Measurements from ENCODE around the gene EMILIN2. TPM values are rescaled to one million over a fixed set of nuclear protein-coding genes. Genes with fewer than 3 reads are reported as not detected.

The EMILIN2 gene
- total RNA-seq, 1 donor from 2014 or later, result 29.6 TPM

DNA sequence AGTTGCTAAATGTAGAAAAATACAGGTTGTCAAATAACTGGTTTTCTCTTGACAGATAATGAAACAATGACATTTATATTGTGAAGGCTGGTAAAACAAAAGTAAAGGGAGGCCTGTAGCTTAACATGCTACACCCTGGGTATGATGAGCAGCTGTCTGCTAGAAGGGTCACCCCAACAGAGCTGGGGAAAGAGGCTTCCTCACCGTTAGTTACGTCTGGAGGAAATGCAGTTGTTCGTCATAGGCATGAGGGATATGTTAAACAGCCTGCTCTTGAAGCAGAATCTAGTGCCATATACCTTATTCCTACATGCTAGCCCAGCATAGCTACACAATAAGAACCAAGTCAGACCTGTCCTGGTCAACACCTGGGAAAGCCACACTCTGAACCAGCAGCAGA is 116.2 kb downstream of the EMILIN2 start:
- no peak for TF ChIP-seq EZH2 (IDR thresholded peaks at IDR 0.05; ENCODE audit: insufficient read depth, low read length)
- Mint-ChIP-seq H3K36me3 (ENCODE audit: low read depth, unreplicated experiment) (no peaks in the 10 kb centered on the region), H3K27me3 (ENCODE audit: low read depth, unreplicated experiment) (no peaks in the 10 kb centered on the region), H3K9me3 (ENCODE audit: unreplicated experiment) (no peaks in the 10 kb centered on the region), H3K27ac (ENCODE audit: unreplicated experiment) (no peak overlapping the region), H3K4me3 (ENCODE audit: unreplicated experiment) (no peak overlapping the region), H3K4me1 (ENCODE audit: low read depth, unreplicated experiment) (peaks cover 26% of the 10 kb centered on the region)
- no peaks in the 10 kb centered on the region for H3K4me1 ChIP-seq (ENCODE audit: insufficient read depth, low read length)
- H3K4me3 ChIP-seq (ENCODE audit: insufficient read depth, low read depth, low read length), result no peak overlapping the region
- H3K36me3 ChIP-seq (ENCODE audit: insufficient read depth, low read length), result no peaks in the 10 kb centered on the region
- H3K9ac ChIP-seq (ENCODE audit: low read length), result no peak overlapping the region
- H3K4me2 ChIP-seq (ENCODE audit: low read length), result no peak overlapping the region
- FAIRE-seq (peak; percentile 41), DNase-seq (ENCODE audit: low read depth) (no peak)
- peaks cover 29% of the 10 kb centered on the region for H4K20me1 ChIP-seq (ENCODE audit: insufficient read depth, low read length)
- no peaks in the 10 kb centered on the region for H3K9me3 ChIP-seq (ENCODE audit: insufficient read depth, low read depth, low read length)
- H3K27ac ChIP-seq (ENCODE audit: low read depth, low read length), result no peak overlapping the region
- no peak overlapping the region for H2AFZ ChIP-seq (ENCODE audit: low read depth, low read length)
- no peaks in the 10 kb centered on the region for H3K27me3 ChIP-seq (ENCODE audit: insufficient read depth, low read length)
- H3K79me2 ChIP-seq (ENCODE audit: insufficient read depth, low read length), result peaks cover 43% of the 10 kb centered on the region

DNA sequence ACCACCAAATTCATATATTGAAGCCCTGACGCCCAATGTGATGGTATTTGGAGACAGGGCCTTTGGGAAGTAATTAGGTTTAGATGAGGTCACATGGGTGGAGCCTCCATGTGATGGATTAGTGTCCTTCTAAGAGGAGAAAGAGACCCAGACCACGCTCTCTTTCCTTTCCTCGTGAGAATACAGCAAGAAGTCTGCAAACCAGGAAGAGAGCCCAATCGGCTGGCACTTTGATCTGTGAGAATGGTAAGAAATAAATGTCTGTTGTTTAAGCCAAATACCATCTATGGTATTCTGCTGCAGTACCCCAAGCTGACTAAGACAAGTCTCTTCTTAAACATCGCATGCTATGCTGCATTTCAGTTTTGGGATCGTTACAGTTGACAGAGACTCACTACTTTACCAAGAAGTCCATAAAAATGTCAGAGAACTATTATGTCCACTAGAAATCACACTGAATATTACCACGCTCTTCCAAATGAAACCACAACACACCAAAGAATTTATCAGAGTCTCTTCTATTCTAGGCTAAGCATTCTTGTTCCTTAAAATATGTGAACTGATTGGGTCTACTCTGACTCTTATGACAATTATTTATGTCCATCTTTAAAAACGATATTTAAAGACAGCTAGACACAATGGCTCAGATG is 117.7 kb downstream of the EMILIN2 start:
- FAIRE-seq, result peak; percentile 64
- H3K4me2 ChIP-seq (ENCODE audit: low read length), result no peak overlapping the region
- peak; percentile 35 for DNase-seq (ENCODE audit: low read depth)
- Mint-ChIP-seq H3K27me3 (ENCODE audit: low read depth, unreplicated experiment) (no peaks in the 10 kb centered on the region), H3K4me1 (ENCODE audit: low read depth, unreplicated experiment) (peaks cover 27% of the 10 kb centered on the region), H3K36me3 (ENCODE audit: low read depth, unreplicated experiment) (no peaks in the 10 kb centered on the region), H3K27ac (ENCODE audit: unreplicated experiment) (no peak overlapping the region), H3K4me3 (ENCODE audit: unreplicated experiment) (no peak overlapping the region), H3K9me3 (ENCODE audit: unreplicated experiment) (no peaks in the 10 kb centered on the region)
- TF ChIP-seq, protein P1, sequence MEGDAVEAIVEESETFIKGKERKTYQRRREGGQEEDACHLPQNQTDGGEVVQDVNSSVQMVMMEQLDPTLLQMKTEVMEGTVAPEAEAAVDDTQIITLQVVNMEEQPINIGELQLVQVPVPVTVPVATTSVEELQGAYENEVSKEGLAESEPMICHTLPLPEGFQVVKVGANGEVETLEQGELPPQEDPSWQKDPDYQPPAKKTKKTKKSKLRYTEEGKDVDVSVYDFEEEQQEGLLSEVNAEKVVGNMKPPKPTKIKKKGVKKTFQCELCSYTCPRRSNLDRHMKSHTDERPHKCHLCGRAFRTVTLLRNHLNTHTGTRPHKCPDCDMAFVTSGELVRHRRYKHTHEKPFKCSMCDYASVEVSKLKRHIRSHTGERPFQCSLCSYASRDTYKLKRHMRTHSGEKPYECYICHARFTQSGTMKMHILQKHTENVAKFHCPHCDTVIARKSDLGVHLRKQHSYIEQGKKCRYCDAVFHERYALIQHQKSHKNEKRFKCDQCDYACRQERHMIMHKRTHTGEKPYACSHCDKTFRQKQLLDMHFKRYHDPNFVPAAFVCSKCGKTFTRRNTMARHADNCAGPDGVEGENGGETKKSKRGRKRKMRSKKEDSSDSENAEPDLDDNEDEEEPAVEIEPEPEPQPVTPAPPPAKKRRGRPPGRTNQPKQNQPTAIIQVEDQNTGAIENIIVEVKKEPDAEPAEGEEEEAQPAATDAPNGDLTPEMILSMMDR (IDR thresholded peaks at IDR 0.05; ENCODE audit: insufficient read depth, low read depth, low read length), result no peak
- no peak for TF ChIP-seq EZH2 (IDR thresholded peaks at IDR 0.05; ENCODE audit: insufficient read depth, low read length)
- no peak overlapping the region for H2AFZ ChIP-seq (ENCODE audit: low read depth, low read length)
- no peaks in the 10 kb centered on the region for H3K4me1 ChIP-seq (ENCODE audit: insufficient read depth, low read length)
- no peaks in the 10 kb centered on the region for H3K27me3 ChIP-seq (ENCODE audit: insufficient read depth, low read length)
- H3K36me3 ChIP-seq (ENCODE audit: insufficient read depth, low read length), result no peaks in the 10 kb centered on the region
- peaks cover 44% of the 10 kb centered on the region for H3K79me2 ChIP-seq (ENCODE audit: insufficient read depth, low read length)
- no peaks in the 10 kb centered on the region for H3K9me3 ChIP-seq (ENCODE audit: insufficient read depth, low read depth, low read length)
- no peak overlapping the region for H3K27ac ChIP-seq (ENCODE audit: low read depth, low read length)
- H3K4me3 ChIP-seq (ENCODE audit: insufficient read depth, low read depth, low read length), result no peak overlapping the region
- no peak overlapping the region for H3K9ac ChIP-seq (ENCODE audit: low read length)
- peaks cover 38% of the 10 kb centered on the region for H4K20me1 ChIP-seq (ENCODE audit: insufficient read depth, low read length)

Other genes with a start within 250 kb of the EMILIN2 start
- gene SMCHD1, start 191.3 kb upstream of the EMILIN2 start, total RNA-seq, result 29.6 and 29.7 TPM in 2 replicates
- gene LPIN2, start 166.1 kb downstream of the EMILIN2 start, total RNA-seq, result 14.6 and 16.5 TPM in 2 replicates

Measured in astrocyte (in vitro differentiated cells and primary cell).